IMR-90 (cell line): ENCODE results near the gene PHF11. TPM values are rescaled to one million over a fixed set of nuclear protein-coding genes. Genes with fewer than 3 reads are reported as not detected.

Source experiments
- ATAC-seq: fragments of 200-7000 bp; cut with Tn5 transposase; 2 replicates; pipeline ENCODE4 v1.9.1; 2020; ENCODE audit warnings: low read depth, mild to moderate bottlenecking, moderate library complexity
- BruUV-seq: library from RNA; stranded (reverse); fragments of 400-500 nt; replicated peaks from 2 replicates; lab custom pipeline; 2021; lab: Mats Ljungman, UMichigan
- CTCF ChIA-PET: fragments of 300-600 bp; formaldehyde crosslinking; extraction: SDS; loops from one replicate; lab custom pipeline; 2021; ENCODE audit warnings: antibody characterized with exemption; lab: Yijun Ruan, JAX
- POLR2A ChIA-PET: fragments of 300-600 bp; sonication (Branson Sonifier 250); formaldehyde crosslinking; loops from one replicate; lab custom pipeline; 2022; ENCODE audit warnings: antibody characterized with exemption; ENCODE audit not compliant: unreplicated experiment; lab: Charles Lee
- DNase-seq: peaks from one replicate; pipeline ENCODE4 v3.0.0; 2013
- H2AFZ ChIP-seq: replicated peaks from 2 replicates; pipeline ENCODE3; 2013; ENCODE audit warnings: low read length, mild to moderate bottlenecking; ENCODE audit not compliant: poor library complexity
- H2AK5ac ChIP-seq: 2 replicates; pipeline ENCODE4 v1.6.1; 2013; ENCODE audit warnings: low read depth, low read length, inconsistent platforms
- H2AK9ac ChIP-seq: replicated peaks from 2 replicates; pipeline ENCODE3; 2013; ENCODE audit warnings: mild to moderate bottlenecking, low read depth, low read length, moderate library complexity; ENCODE audit not compliant: poor library complexity
- H2BK120ac ChIP-seq: 2 replicates; pipeline ENCODE4 v1.6.1; 2013; ENCODE audit warnings: low read depth, low read length, inconsistent platforms
- H2BK15ac ChIP-seq: 3 replicates; pipeline ENCODE4 v1.6.1; 2013; ENCODE audit warnings: low read depth, low read length, inconsistent platforms
- H2BK20ac ChIP-seq: 2 replicates; pipeline ENCODE4 v1.6.1; 2013; ENCODE audit warnings: low read depth, mild to moderate bottlenecking, inconsistent platforms, low read length, moderate library complexity
- H2BK5ac ChIP-seq: 2 replicates; pipeline ENCODE4 v1.6.1; 2013; ENCODE audit warnings: mild to moderate bottlenecking, low read depth, low read length, inconsistent platforms; ENCODE audit not compliant: poor library complexity, severe bottlenecking
- H3K14ac ChIP-seq: replicated peaks from 2 replicates; pipeline ENCODE4 v1.6.1; 2013; ENCODE audit warnings: low read depth, low read length, inconsistent platforms
- H3K18ac ChIP-seq: 2 replicates; pipeline ENCODE4 v1.6.1; 2013; ENCODE audit warnings: low read depth, low read length, control low read depth
- H3K23ac ChIP-seq: 2 replicates; pipeline ENCODE4 v1.6.1; 2013; ENCODE audit warnings: low read depth, low read length, inconsistent platforms
- H3K27ac ChIP-seq: 2 replicates; pipeline ENCODE4 v1.5.1; 2013; ENCODE audit warnings: mild to moderate bottlenecking, control low read depth, low read length; ENCODE audit not compliant: insufficient read depth
- H3K27me3 ChIP-seq: 2 replicates; pipeline ENCODE4 v1.6.1; 2013; ENCODE audit warnings: low read length; ENCODE audit not compliant: control insufficient read depth, insufficient read depth
- H3K36me3 ChIP-seq: 2 replicates; pipeline ENCODE4 v1.6.1; 2013; ENCODE audit warnings: low read length, mixed read lengths; ENCODE audit not compliant: control insufficient read depth, insufficient read depth
- H3K4ac ChIP-seq: 2 replicates; pipeline ENCODE4 v1.6.1; 2013; ENCODE audit warnings: low read depth, low read length, inconsistent platforms
- H3K4me1 ChIP-seq: 2 replicates; pipeline ENCODE4 v1.6.1; 2013; ENCODE audit warnings: low read length, mixed read lengths; ENCODE audit not compliant: control insufficient read depth, insufficient read depth
- H3K4me2 ChIP-seq: 2 replicates; pipeline ENCODE4 v1.6.1; 2013; ENCODE audit warnings: low read depth, mild to moderate bottlenecking, control low read depth, low read length, moderate library complexity
- H3K4me3 ChIP-seq: 2 replicates; pipeline ENCODE4 v1.5.1; 2013; ENCODE audit warnings: low read depth, mild to moderate bottlenecking, control low read depth, low read length, moderate library complexity; ENCODE audit not compliant: insufficient read depth
- H3K56ac ChIP-seq: 2 replicates; pipeline ENCODE4 v1.6.1; 2013; ENCODE audit warnings: low read length, inconsistent platforms; ENCODE audit not compliant: insufficient read depth; ENCODE audit errors: extremely low read depth
- H3K79me1 ChIP-seq, 2 experiments: 2 replicates each; pipeline ENCODE4 v1.6.1; 2013; ENCODE audit warnings: low read length in 2 of 2, inconsistent platforms in 1 of 2, low read depth in 1 of 2
- H3K9ac ChIP-seq: 2 replicates; pipeline ENCODE4 v1.6.1; 2013; ENCODE audit warnings: low read depth, low read length, control low read depth
- H3K9me1 ChIP-seq: 2 replicates; pipeline ENCODE4 v1.6.1; 2013; ENCODE audit warnings: low read length, inconsistent platforms; ENCODE audit not compliant: insufficient read depth
- H3K9me3 ChIP-seq: 2 replicates; pipeline ENCODE4 v1.6.1; 2013; ENCODE audit warnings: low read length; ENCODE audit not compliant: control insufficient read depth, insufficient read depth
- H4K20me1 ChIP-seq: 2 replicates; pipeline ENCODE4 v1.6.1; 2013; ENCODE audit warnings: low read length, inconsistent platforms; ENCODE audit not compliant: insufficient read depth
- H4K5ac ChIP-seq: 2 replicates; pipeline ENCODE4 v1.6.1; 2013; ENCODE audit warnings: mild to moderate bottlenecking, low read depth, low read length, control low read depth
- H4K8ac ChIP-seq, 2 experiments: 2 replicates each; pipeline ENCODE4 v1.6.1; 2013; ENCODE audit warnings: low read depth in 2 of 2, low read length in 2 of 2, control low read depth in 1 of 2, inconsistent platforms in 1 of 2
- H4K91ac ChIP-seq: 2 replicates; pipeline ENCODE4 v1.6.1; 2013; ENCODE audit warnings: low read depth, low read length, inconsistent platforms; ENCODE audit not compliant: insufficient read depth
- BHLHE40 ChIP-seq: fragments of 150-350 bp; IDR thresholded peaks from 2 replicates; pipeline ENCODE4 v1.6.1; 2016; ENCODE audit warnings: mild to moderate bottlenecking, low read depth, low read length
- CEBPB ChIP-seq: IDR thresholded peaks from 2 replicates; pipeline ENCODE4 v1.6.1; 2012; ENCODE audit warnings: low read depth, low read length, improper control_type of control experiment
- MAFK ChIP-seq: IDR thresholded peaks from 2 replicates; pipeline ENCODE4 v1.6.1; 2012; ENCODE audit warnings: low read depth, low read length, improper control_type of control experiment
- NFE2L2 ChIP-seq: fragments of 150-350 bp; IDR thresholded peaks from 2 replicates; pipeline ENCODE4 v1.6.1; 2016; ENCODE audit warnings: low read depth, mild to moderate bottlenecking, low read length
- POLR2A ChIP-seq: IDR thresholded peaks from 2 replicates; pipeline ENCODE4 v1.6.1; 2012; ENCODE audit warnings: mild to moderate bottlenecking, low read depth, low read length
- RAD21 ChIP-seq: IDR thresholded peaks from 2 replicates; pipeline ENCODE4 v1.6.1; 2012; ENCODE audit warnings: low read length, improper control_type of control experiment
- RCOR1 ChIP-seq: IDR thresholded peaks from 2 replicates; pipeline ENCODE4 v1.6.1; 2012; ENCODE audit warnings: mild to moderate bottlenecking, low read length, improper control_type of control experiment; ENCODE audit not compliant: insufficient replicate concordance
- RFX5 ChIP-seq: IDR thresholded peaks from 2 replicates; pipeline ENCODE4 v1.8.0; 2012; ENCODE audit warnings: low read depth, mild to moderate bottlenecking, low read length, moderate library complexity
- SMC3 ChIP-seq: fragments of 150-350 bp; IDR thresholded peaks from 2 replicates; pipeline ENCODE4 v1.6.1; 2016; ENCODE audit warnings: low read depth, mild to moderate bottlenecking, antibody characterized with exemption, low read length, moderate library complexity
- WGBS, 2 experiments: methylation state at CpG; one replicate each; pipeline versions ENCODE4 v1.1.5 to v1.1.7; 2013; ENCODE audit warnings: missing lambda C conversion rate in 2 of 2; ENCODE audit not compliant: insufficient read length in 1 of 2; ENCODE audit errors: extremely low coverage in 2 of 2; 5-methylcytosine and 5-hydroxymethylcytosine counted together
- dilution Hi-C: fragments of 300-500 bp; cut with HindIII; formaldehyde crosslinking; loops from one replicate; pipeline ENCODE4 v1.14.3; 2018; ENCODE audit warnings: low sequenced_read_pairs; ENCODE audit not compliant: unreplicated experiment
- in situ Hi-C: fragments of 300-500 bp; cut with MboI; formaldehyde crosslinking; loops from 3 replicates; pipeline ENCODE4 v1.14.3; 2019; ENCODE audit warnings: low sequenced_read_pairs, inconsistent platforms, mixed read lengths
- intact Hi-C: fragments of 100-400 bp; cut with micrococcal nuclease; formaldehyde crosslinking; loops from 2 replicates; pipeline ENCODE4 v1.10.0; 2022
- polyA plus RNA-seq, 3 experiments: library from polyadenylated mRNA; depleted of rRNA; stranded (reverse); fragments of >200 nt; gene quantifications; 2 replicates each; pipeline ENCODE4 v1.2.3, GENCODE V29; 2012; ENCODE audit warnings: low replicate concordance in 1 of 3
- total RNA-seq: library from RNA; depleted of rRNA; stranded (reverse); fragments of >200 nt; gene quantifications from 2 replicates; pipeline ENCODE4 v1.2.3, GENCODE V29; 2012
- TF ChIP-seq, protein P1 (sequence below): fragments of 150-350 bp; IDR thresholded peaks from 2 replicates; pipeline ENCODE4 v1.6.1; 2017; ENCODE audit warnings: mild to moderate bottlenecking, antibody characterized with exemption, low read length, low read depth
- TF ChIP-seq, protein P2 (sequence below): conservative IDR thresholded peaks from 2 replicates; pipeline ENCODE4 v1.5.1; 2012; ENCODE audit warnings: mild to moderate bottlenecking, low read depth, low read length, improper control_type of control experiment

Gene PHF11
- total and polyA plus RNA-seq, 2 of the 4 experiments (the other 2 are of a cell fraction): 3.9 to 15.4 TPM

DNA sequence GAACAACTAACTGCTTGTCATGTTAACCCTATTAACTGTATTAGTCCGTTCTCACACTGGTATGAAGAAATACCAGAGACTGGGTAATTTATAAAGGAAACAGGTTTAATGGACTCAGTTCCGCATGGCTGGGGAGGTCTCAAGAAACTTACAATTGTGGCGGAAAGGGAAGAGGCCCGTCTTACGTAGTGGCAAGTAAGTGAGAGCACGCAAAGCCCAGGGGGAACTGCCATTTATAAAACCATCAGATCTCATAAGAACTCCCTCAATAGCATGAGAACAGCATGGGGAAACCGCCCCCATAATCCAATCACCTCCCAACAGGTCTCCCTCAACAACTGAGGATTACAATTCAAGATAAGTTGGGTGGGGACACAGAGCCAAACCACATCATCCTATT lies 34.7 kb downstream of the PHF11 start:
- H3K4me3 ChIP-seq: no peak overlapping the region
- H3K4me2 ChIP-seq: no peak overlapping the region
- no peak overlapping the region for H3K14ac ChIP-seq
- ATAC-seq: no peak
- CTCF ChIA-PET: no interaction called here
- H2AFZ ChIP-seq: no peak overlapping the region
- no peak overlapping the region for H4K91ac ChIP-seq
- H3K9me3 ChIP-seq: no peaks in the 10 kb centered on the region
- BruUV-seq: no TSS peak
- H3K18ac ChIP-seq: no peak overlapping the region
- no CpG with 5 or more reads among the region's 7 CpGs for WGBS, 2 experiments
- H3K4me1 ChIP-seq: no peaks in the 10 kb centered on the region; the same call in 1 of the 2 replicates
- no peak overlapping the region for H2BK120ac ChIP-seq
- dilution Hi-C loops: no loop called here
- TF ChIP-seq POLR2A: no peak
- no peak for TF ChIP-seq SMC3
- no peak for TF ChIP-seq RFX5
- no peak for TF ChIP-seq BHLHE40
- TF ChIP-seq, protein P1, sequence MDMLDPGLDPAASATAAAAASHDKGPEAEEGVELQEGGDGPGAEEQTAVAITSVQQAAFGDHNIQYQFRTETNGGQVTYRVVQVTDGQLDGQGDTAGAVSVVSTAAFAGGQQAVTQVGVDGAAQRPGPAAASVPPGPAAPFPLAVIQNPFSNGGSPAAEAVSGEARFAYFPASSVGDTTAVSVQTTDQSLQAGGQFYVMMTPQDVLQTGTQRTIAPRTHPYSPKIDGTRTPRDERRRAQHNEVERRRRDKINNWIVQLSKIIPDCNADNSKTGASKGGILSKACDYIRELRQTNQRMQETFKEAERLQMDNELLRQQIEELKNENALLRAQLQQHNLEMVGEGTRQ: no peak
- TF ChIP-seq RCOR1: no peak
- TF ChIP-seq, protein P2, sequence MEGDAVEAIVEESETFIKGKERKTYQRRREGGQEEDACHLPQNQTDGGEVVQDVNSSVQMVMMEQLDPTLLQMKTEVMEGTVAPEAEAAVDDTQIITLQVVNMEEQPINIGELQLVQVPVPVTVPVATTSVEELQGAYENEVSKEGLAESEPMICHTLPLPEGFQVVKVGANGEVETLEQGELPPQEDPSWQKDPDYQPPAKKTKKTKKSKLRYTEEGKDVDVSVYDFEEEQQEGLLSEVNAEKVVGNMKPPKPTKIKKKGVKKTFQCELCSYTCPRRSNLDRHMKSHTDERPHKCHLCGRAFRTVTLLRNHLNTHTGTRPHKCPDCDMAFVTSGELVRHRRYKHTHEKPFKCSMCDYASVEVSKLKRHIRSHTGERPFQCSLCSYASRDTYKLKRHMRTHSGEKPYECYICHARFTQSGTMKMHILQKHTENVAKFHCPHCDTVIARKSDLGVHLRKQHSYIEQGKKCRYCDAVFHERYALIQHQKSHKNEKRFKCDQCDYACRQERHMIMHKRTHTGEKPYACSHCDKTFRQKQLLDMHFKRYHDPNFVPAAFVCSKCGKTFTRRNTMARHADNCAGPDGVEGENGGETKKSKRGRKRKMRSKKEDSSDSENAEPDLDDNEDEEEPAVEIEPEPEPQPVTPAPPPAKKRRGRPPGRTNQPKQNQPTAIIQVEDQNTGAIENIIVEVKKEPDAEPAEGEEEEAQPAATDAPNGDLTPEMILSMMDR: no peak
- no peak for TF ChIP-seq NFE2L2
- no peak for TF ChIP-seq RAD21
- TF ChIP-seq MAFK: no peak
- no peak for TF ChIP-seq CEBPB
- H3K56ac ChIP-seq: no peak overlapping the region
- no peak for DNase-seq
- no peak overlapping the region for H2AK5ac ChIP-seq
- no peak overlapping the region for H3K23ac ChIP-seq
- POLR2A ChIA-PET: no interaction called here
- H4K5ac ChIP-seq: no peak overlapping the region
- no peak overlapping the region for H2BK5ac ChIP-seq
- H4K8ac ChIP-seq: no peak overlapping the region
- H2BK20ac ChIP-seq: no peak overlapping the region
- no peak overlapping the region for H3K4ac ChIP-seq
- H3K27ac ChIP-seq: no peak overlapping the region
- peaks cover 11% of the 10 kb centered on the region for H3K36me3 ChIP-seq
- in situ Hi-C loops: no loop called here
- H2BK15ac ChIP-seq: no peak overlapping the region
- no peaks in the 10 kb centered on the region; a peak in 1 of 4 replicates for H3K79me1 ChIP-seq
- H2AK9ac ChIP-seq: no peak overlapping the region
- H4K20me1 ChIP-seq: no peaks in the 10 kb centered on the region
- no peaks in the 10 kb centered on the region for H3K9me1 ChIP-seq
- no peaks in the 10 kb centered on the region for H3K27me3 ChIP-seq
- H3K9ac ChIP-seq: no peak overlapping the region
- intact Hi-C loops: no loop called here
